ENCODE data around the gene EPHB3.
A peak's percentile ranks its signal among the peaks of the same experiment; 100 is the strongest.

DNA sequence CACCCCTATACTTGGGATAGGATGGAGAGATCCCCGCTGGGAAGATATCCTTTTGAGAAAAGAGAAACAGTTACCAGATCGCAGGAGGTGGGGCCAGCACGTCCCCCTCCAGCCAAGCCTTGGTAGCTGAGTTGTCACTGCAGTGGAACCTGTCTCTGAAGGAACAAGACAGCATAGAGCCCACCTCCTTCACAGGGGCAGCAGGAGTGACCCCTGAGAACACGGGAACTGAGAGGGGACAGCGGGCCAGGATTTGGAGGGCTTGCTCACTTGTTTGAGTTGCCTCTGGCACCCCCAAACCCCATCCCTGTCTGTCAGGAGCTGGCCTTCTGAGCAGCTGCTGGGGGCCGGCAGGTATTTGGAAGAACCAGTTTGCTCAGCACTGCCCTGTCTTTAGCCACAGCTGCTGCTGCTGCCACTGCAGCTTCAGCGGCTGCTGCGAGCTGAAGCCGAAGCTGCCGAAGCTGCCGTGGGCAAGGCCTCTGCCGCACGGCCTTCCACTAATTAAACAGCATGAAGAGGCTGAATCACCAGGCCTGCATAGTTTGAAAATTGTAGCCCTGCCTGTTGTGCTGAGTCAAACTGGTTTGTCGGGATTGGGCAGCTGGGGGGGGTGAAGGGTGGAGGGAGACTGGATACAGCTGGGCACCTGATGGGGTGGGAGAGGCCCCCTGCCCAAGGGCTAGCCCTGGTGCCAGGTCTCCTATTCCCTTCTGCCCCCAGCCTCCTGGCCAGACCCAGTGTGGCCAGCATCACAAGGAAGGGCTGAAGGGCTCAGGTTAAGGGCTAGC lies 4.0 kb downstream of the EPHB3 start:
- peak; percentile 69 to 74 (median 73) for TF ChIP-seq POLR2A (IDR thresholded peaks at IDR 0.05)
- TF ChIP-seq, protein P1, sequence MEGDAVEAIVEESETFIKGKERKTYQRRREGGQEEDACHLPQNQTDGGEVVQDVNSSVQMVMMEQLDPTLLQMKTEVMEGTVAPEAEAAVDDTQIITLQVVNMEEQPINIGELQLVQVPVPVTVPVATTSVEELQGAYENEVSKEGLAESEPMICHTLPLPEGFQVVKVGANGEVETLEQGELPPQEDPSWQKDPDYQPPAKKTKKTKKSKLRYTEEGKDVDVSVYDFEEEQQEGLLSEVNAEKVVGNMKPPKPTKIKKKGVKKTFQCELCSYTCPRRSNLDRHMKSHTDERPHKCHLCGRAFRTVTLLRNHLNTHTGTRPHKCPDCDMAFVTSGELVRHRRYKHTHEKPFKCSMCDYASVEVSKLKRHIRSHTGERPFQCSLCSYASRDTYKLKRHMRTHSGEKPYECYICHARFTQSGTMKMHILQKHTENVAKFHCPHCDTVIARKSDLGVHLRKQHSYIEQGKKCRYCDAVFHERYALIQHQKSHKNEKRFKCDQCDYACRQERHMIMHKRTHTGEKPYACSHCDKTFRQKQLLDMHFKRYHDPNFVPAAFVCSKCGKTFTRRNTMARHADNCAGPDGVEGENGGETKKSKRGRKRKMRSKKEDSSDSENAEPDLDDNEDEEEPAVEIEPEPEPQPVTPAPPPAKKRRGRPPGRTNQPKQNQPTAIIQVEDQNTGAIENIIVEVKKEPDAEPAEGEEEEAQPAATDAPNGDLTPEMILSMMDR (IDR thresholded peaks at IDR 0.05), result no peak
